Osteoblast (primary cell): ENCODE results near the gene CES3. TPM values are rescaled to one million over a fixed set of nuclear protein-coding genes. Genes with fewer than 3 reads are reported as not detected.

Experiments used
- DNase-seq: peaks from one replicate; pipeline ENCODE4 v3.0.0; 2011; ENCODE audit warnings: low spot score, mixed read lengths; ENCODE audit not compliant: insufficient read length; ENCODE audit errors: missing footprints
- H2AFZ ChIP-seq: 2 replicates; pipeline ENCODE4 v1.6.0; 2011; ENCODE audit warnings: mild to moderate bottlenecking, low read length
- H3K27ac ChIP-seq: 2 replicates; pipeline ENCODE4 v1.5.1; 2011; ENCODE audit warnings: mild to moderate bottlenecking, low read depth, low read length, moderate library complexity
- H3K27me3 ChIP-seq: 2 replicates; pipeline ENCODE4 v1.6.0; 2012; ENCODE audit warnings: mild to moderate bottlenecking, control low read depth, inconsistent platforms, low read length, moderate library complexity; ENCODE audit not compliant: insufficient read depth
- H3K36me3 ChIP-seq: 2 replicates; pipeline ENCODE4 v1.5.1; 2011; ENCODE audit warnings: mild to moderate bottlenecking, low read length, control low read depth, moderate library complexity; ENCODE audit not compliant: insufficient read depth
- H3K4me1 ChIP-seq: 2 replicates; pipeline ENCODE4 v1.5.1; 2011; ENCODE audit warnings: mild to moderate bottlenecking, low read length, control low read depth, moderate library complexity; ENCODE audit not compliant: insufficient read depth
- H3K4me2 ChIP-seq: 2 replicates; pipeline ENCODE4 v1.6.0; 2011; ENCODE audit warnings: mild to moderate bottlenecking, low read length; ENCODE audit not compliant: insufficient read depth
- H3K4me3 ChIP-seq: fragments of 200-600 bp; sonication (generic); 3 replicates; pipeline ENCODE4 v1.5.1; 2012; ENCODE audit warnings: mild to moderate bottlenecking, low read length, inconsistent platforms; ENCODE audit not compliant: insufficient read depth
- H3K79me2 ChIP-seq: 2 replicates; pipeline ENCODE4 v1.6.0; 2012; ENCODE audit warnings: mild to moderate bottlenecking, low read length, control low read depth, inconsistent platforms; ENCODE audit not compliant: insufficient read depth
- H3K9me3 ChIP-seq: 2 replicates; pipeline ENCODE4 v1.5.1; 2011; ENCODE audit warnings: low read depth, low read length, control low read depth
- H4K20me1 ChIP-seq: 2 replicates; pipeline ENCODE4 v1.6.0; 2012; ENCODE audit warnings: mild to moderate bottlenecking, low read length, control low read depth; ENCODE audit not compliant: insufficient read depth
- CTCF ChIP-seq: IDR thresholded peaks from 2 replicates; pipeline ENCODE4 v1.5.1; 2011; ENCODE audit warnings: mild to moderate bottlenecking, low read depth, low read length, moderate library complexity; ENCODE audit errors: extremely low read depth
- total RNA-seq: library from RNA; depleted of rRNA; stranded (reverse); fragments of >200 nt; gene quantifications from 2 replicates; pipeline ENCODE4 v1.2.3, GENCODE V29; 2012

Gene CES3
- total RNA-seq, 1 donor = not detected

GRCh38 chr16:66948837-66949225 lies 12.2 kb upstream of the CES3 start:
- Histone ChIP-seq H3K79me2 (no peaks in the 10 kb centered on the region), H3K9me3 (peaks cover 5% of the 10 kb centered on the region), H4K20me1 (no peaks in the 10 kb centered on the region), H2AFZ (peak overlapping the region; percentile 89), H3K4me1 (peaks cover 5% of the 10 kb centered on the region), H3K4me2 (peak overlapping the region; percentile 79), H3K27me3 (peaks cover 18% of the 10 kb centered on the region), H3K4me3 (peak overlapping the region; percentile 75), H3K36me3 (peaks cover 2% of the 10 kb centered on the region), H3K27ac (no peak overlapping the region)
- peak; percentile 43 for DNase-seq
- TF ChIP-seq CTCF = no peak

- no peak for TF ChIP-seq CTCF
- Histone ChIP-seq H3K79me2 (no peaks in the 10 kb centered on the region), H3K4me1 (peaks cover 5% of the 10 kb centered on the region), H3K27me3 (peaks cover 18% of the 10 kb centered on the region), H3K4me3 (no peak overlapping the region), H3K36me3 (no peaks in the 10 kb centered on the region), H4K20me1 (no peaks in the 10 kb centered on the region), H2AFZ (no peak overlapping the region), H3K4me2 (no peak overlapping the region), H3K27ac (no peak overlapping the region), H3K9me3 (peaks cover 5% of the 10 kb centered on the region)
- DNase-seq = no peak
Measured at GRCh38 chr16:66949472-66949871, 11.6 kb upstream of the CES3 start.

GRCh38 chr16:66950437-66950836 lies 10.6 kb upstream of the CES3 start:
- no peak for DNase-seq
- H4K20me1 ChIP-seq = no peaks in the 10 kb centered on the region
- no peak overlapping the region for H3K27ac ChIP-seq
- H2AFZ ChIP-seq = no peak overlapping the region
- no peaks in the 10 kb centered on the region for H3K79me2 ChIP-seq
- no peak overlapping the region for H3K4me2 ChIP-seq
- no peak for TF ChIP-seq CTCF
- peaks cover 5% of the 10 kb centered on the region for H3K4me1 ChIP-seq
- no peak overlapping the region for H3K4me3 ChIP-seq
- H3K27me3 ChIP-seq = peaks cover 18% of the 10 kb centered on the region
- no peaks in the 10 kb centered on the region for H3K36me3 ChIP-seq
- H3K9me3 ChIP-seq = peaks cover 5% of the 10 kb centered on the region

- no peaks in the 10 kb centered on the region for H3K79me2 ChIP-seq
- no peak for DNase-seq
Measured at GRCh38 chr16:66950971-66951790, 9.9 kb upstream of the CES3 start.

More at GRCh38 chr16:66950971-66951790, 9.9 kb upstream of the CES3 start:
- Histone ChIP-seq H3K9me3 (peaks cover 5% of the 10 kb centered on the region), H3K27me3 (peaks cover 18% of the 10 kb centered on the region), H2AFZ (no peak overlapping the region), H3K4me3 (no peak overlapping the region), H3K4me2 (no peak overlapping the region), H3K36me3 (no peaks in the 10 kb centered on the region), H3K4me1 (peaks cover 5% of the 10 kb centered on the region), H3K27ac (no peak overlapping the region), H4K20me1 (no peaks in the 10 kb centered on the region)
- no peak for TF ChIP-seq CTCF
